Thyroid gland (tissue), 4 donors: ENCODE data around the gene SSB.
"Not testable (repeated sequence)": the region's sequence is repeated elsewhere in the genome, so short reads cannot be mapped to it uniquely, and the experiment has no call there.

Experiments
- CTCF ChIP-seq, 6 experiments: fragments of 200-600 bp in 3 of 6; fragments of 450-650 bp in 3 of 6; sonication (generic) in 3 of 6; IDR thresholded peaks; one replicate each; pipeline ENCODE4 v1.5.1; 2016 to 2019; ENCODE audit warnings: antibody characterized with exemption in 6 of 6, mild to moderate bottlenecking in 2 of 6, inconsistent platforms in 1 of 6, moderate library complexity in 1 of 6
- POLR2A ChIP-seq, 2 donors: fragments of 450-650 bp; IDR thresholded peaks; one replicate each; pipeline ENCODE4 v1.6.1; 2017; ENCODE audit warnings: antibody characterized with exemption in 2 of 2, mild to moderate bottlenecking in 2 of 2, moderate library complexity in 1 of 2

GRCh38 chr2:169855281-169856258 is 56.9 kb downstream of the SSB start:
- not testable (repeated sequence) for TF ChIP-seq CTCF, POLR2A (IDR thresholded peaks at IDR 0.05)
